H1 (cell line): Measurements from ENCODE around the gene SPTBN4. TPM values are rescaled to one million over a fixed set of nuclear protein-coding genes. Genes with fewer than 3 reads are reported as not detected.

Experiments
- ASH2L ChIP-seq: fragments of 200-600, 300-600 bp; sonication (generic); IDR thresholded peaks from one replicate; pipeline ENCODE4 v1.7.1; 2017; ENCODE audit warnings: low read length
- CBX5 ChIP-seq: fragments of 300-800, 300-1000 bp; sonication (generic); IDR thresholded peaks from 2 replicates; pipeline ENCODE4 v1.7.1; 2016; ENCODE audit warnings: antibody characterized with exemption, low read length, low read depth
- CEBPB ChIP-seq: IDR thresholded peaks from 2 replicates; pipeline ENCODE4 v1.6.1; 2012; ENCODE audit warnings: low read depth, low read length
- CHD1 ChIP-seq: IDR thresholded peaks from 2 replicates; pipeline ENCODE4 v1.6.1; 2012; ENCODE audit warnings: low read depth, low read length, improper control_type of control experiment
- CHD2 ChIP-seq: IDR thresholded peaks from 2 replicates; pipeline ENCODE4 v1.6.1; 2012; ENCODE audit warnings: low read length, improper control_type of control experiment
- E2F6 ChIP-seq: IDR thresholded peaks from 2 replicates; pipeline ENCODE4 v1.6.1; 2012; ENCODE audit warnings: inconsistent platforms
- EZH2 ChIP-seq: fragments of 200-600 bp; sonication (generic); IDR thresholded peaks from 2 replicates; pipeline ENCODE4 v1.7.1; 2012; ENCODE audit warnings: low read depth, mild to moderate bottlenecking, moderate library complexity, low read length, inconsistent platforms; ENCODE audit not compliant: severe bottlenecking
- JUN ChIP-seq: IDR thresholded peaks from 2 replicates; pipeline ENCODE4 v1.6.1; 2011; ENCODE audit warnings: low read depth, mild to moderate bottlenecking, improper control_type of control experiment, low read length
- RAD21 ChIP-seq, 2 experiments: IDR thresholded peaks in 1 of 2; conservative IDR thresholded peaks in 1 of 2; 2 replicates each; pipeline ENCODE4 v1.6.1; 2011; ENCODE audit warnings: low read depth in 2 of 2, low read length in 2 of 2, improper control_type of control experiment in 1 of 2, inconsistent platforms in 1 of 2, mild to moderate bottlenecking in 1 of 2, moderate library complexity in 1 of 2
- SIN3A ChIP-seq, 2 experiments: IDR thresholded peaks in 1 of 2; conservative IDR thresholded peaks in 1 of 2; 2 replicates each; pipeline ENCODE4 v1.6.1; 2011 to 2012; ENCODE audit warnings: low read length in 2 of 2, improper control_type of control experiment in 1 of 2, low read depth in 1 of 2, mild to moderate bottlenecking in 1 of 2
- TAF1 ChIP-seq: IDR thresholded peaks from 2 replicates; pipeline ENCODE4 v1.6.1; 2011; ENCODE audit warnings: mild to moderate bottlenecking, low read depth, low read length
- TBP ChIP-seq: IDR thresholded peaks from 2 replicates; pipeline ENCODE4 v1.6.1; 2011; ENCODE audit warnings: low read depth, low read length, improper control_type of control experiment
- polyA plus RNA-seq, 7 experiments: library from polyadenylated mRNA; depleted of rRNA in 3 of 7; stranded (reverse) in 5 of 7; unstranded in 2 of 7; fragments of >200 nt in 5 of 7; fragments of 200-250 nt in 2 of 7; gene quantifications; 1 replicate in 5 of 7; 2 replicates in 1 of 7; 4 replicates in 1 of 7; pipeline versions ENCODE4 v1.2.1 to v1.2.3, GENCODE V29; 2011 to 2013; ENCODE audit warnings: missing spikeins in 2 of 7, mixed read lengths in 2 of 7
- total RNA-seq: library from RNA; stranded (reverse); fragmentation: NEBNext Ultra II Directional; extraction: Animal tissue kit (Norgen Biotek cat#: 25700); gene quantifications from 2 replicates; pipeline ENCODE4 v1.2.1, GENCODE V29; 2021
- TF ChIP-seq, protein P1 (sequence below), 3 experiments: IDR thresholded peaks; 1 replicate in 2 of 3; 2 replicates in 1 of 3; pipeline versions ENCODE4 v1.5.1 to v1.6.1; 2011; ENCODE audit warnings: low read length in 3 of 3, mild to moderate bottlenecking in 3 of 3, inconsistent platforms in 2 of 3, low read depth in 1 of 3, moderate library complexity in 1 of 3; ENCODE audit not compliant: insufficient read depth in 1 of 3; ENCODE audit errors: control extremely low read depth in 1 of 3
- TF ChIP-seq, protein P2 (sequence below): IDR thresholded peaks from 2 replicates; pipeline ENCODE4 v1.6.1; 2012; ENCODE audit warnings: inconsistent platforms

Gene SPTBN4
- total and polyA plus RNA-seq, 2 of the 8 experiments (the other 6 are each of a cell fraction or from before 2014, with no cell fraction given) = 1.9 to 3.0 TPM

GRCh38 chr19:40553885-40554857 is 87.4 kb downstream of the SPTBN4 start (continued):
- peak; percentile 49 for TF ChIP-seq EZH2
- TF ChIP-seq CEBPB = no peak
- no peak for TF ChIP-seq JUN
- TF ChIP-seq CHD2 = no peak
- TF ChIP-seq E2F6 = peak; percentile 92
- peak in 1 of 2 experiments; percentile 26; a peak in 2 of 4 replicates for TF ChIP-seq RAD21 (IDR thresholded peaks at IDR 0.05 in 1 of 2, conservative IDR thresholded peaks at IDR 0.05 in 1 of 2; ENCODE audit: low read depth in 2 of 2, low read length in 2 of 2)
- peak; percentile 20; the same call in 1 of the 2 replicates for TF ChIP-seq TAF1
- TF ChIP-seq TBP = peak; percentile 61; the same call in 1 of the 2 replicates
- no peak for TF ChIP-seq SIN3A (conservative IDR thresholded peaks at IDR 0.05 in 1 of 2, IDR thresholded peaks at IDR 0.05 in 1 of 2; ENCODE audit: low read depth in 1 of 2, low read length in 2 of 2)
- no peak for TF ChIP-seq CBX5
- TF ChIP-seq, protein P1, sequence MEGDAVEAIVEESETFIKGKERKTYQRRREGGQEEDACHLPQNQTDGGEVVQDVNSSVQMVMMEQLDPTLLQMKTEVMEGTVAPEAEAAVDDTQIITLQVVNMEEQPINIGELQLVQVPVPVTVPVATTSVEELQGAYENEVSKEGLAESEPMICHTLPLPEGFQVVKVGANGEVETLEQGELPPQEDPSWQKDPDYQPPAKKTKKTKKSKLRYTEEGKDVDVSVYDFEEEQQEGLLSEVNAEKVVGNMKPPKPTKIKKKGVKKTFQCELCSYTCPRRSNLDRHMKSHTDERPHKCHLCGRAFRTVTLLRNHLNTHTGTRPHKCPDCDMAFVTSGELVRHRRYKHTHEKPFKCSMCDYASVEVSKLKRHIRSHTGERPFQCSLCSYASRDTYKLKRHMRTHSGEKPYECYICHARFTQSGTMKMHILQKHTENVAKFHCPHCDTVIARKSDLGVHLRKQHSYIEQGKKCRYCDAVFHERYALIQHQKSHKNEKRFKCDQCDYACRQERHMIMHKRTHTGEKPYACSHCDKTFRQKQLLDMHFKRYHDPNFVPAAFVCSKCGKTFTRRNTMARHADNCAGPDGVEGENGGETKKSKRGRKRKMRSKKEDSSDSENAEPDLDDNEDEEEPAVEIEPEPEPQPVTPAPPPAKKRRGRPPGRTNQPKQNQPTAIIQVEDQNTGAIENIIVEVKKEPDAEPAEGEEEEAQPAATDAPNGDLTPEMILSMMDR (IDR thresholded peaks at IDR 0.05; ENCODE audit: control extremely low read depth in 1 of 3, insufficient read depth in 1 of 3, low read depth in 1 of 3, low read length in 3 of 3) = peak in 1 of 3 experiments; percentile 32; a peak in 2 of 4 replicates
- TF ChIP-seq, protein P2, sequence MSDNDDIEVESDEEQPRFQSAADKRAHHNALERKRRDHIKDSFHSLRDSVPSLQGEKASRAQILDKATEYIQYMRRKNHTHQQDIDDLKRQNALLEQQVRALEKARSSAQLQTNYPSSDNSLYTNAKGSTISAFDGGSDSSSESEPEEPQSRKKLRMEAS = peak; percentile 92
- no peak for TF ChIP-seq CHD1
- peak; percentile 15 for TF ChIP-seq ASH2L
